Glutamatergic neuron (in vitro differentiated cells): Measurements from ENCODE around the gene CAST. TPM values are rescaled to one million over a fixed set of nuclear protein-coding genes. Genes with fewer than 3 reads are reported as not detected.

Experiments used
- DNase-seq: peaks from one replicate; pipeline ENCODE4 v3.0.0; 2022
- H3K27ac Mint-ChIP-seq: one replicate; pipeline ENCODE4 v1.8.0; 2020; ENCODE audit warnings: mild to moderate bottlenecking, mixed read lengths, inconsistent platforms; ENCODE audit not compliant: unreplicated experiment
- H3K27me3 Mint-ChIP-seq: one replicate; pipeline ENCODE4 v1.8.0; 2020; ENCODE audit warnings: mild to moderate bottlenecking, moderate library complexity, mixed read lengths, inconsistent platforms; ENCODE audit not compliant: unreplicated experiment
- H3K36me3 Mint-ChIP-seq: one replicate; pipeline ENCODE4 v1.8.0; 2020; ENCODE audit warnings: mild to moderate bottlenecking, mixed read lengths, inconsistent platforms; ENCODE audit not compliant: unreplicated experiment
- H3K4me1 Mint-ChIP-seq: one replicate; pipeline ENCODE4 v1.8.0; 2020; ENCODE audit warnings: mild to moderate bottlenecking, low read depth, mixed read lengths, inconsistent platforms; ENCODE audit not compliant: unreplicated experiment
- H3K4me3 Mint-ChIP-seq: one replicate; pipeline ENCODE4 v1.8.0; 2020; ENCODE audit warnings: mild to moderate bottlenecking, mixed read lengths, inconsistent platforms; ENCODE audit not compliant: unreplicated experiment
- H3K9me3 Mint-ChIP-seq: one replicate; pipeline ENCODE4 v1.8.0; 2020; ENCODE audit warnings: mild to moderate bottlenecking, moderate library complexity, mixed read lengths, inconsistent platforms; ENCODE audit not compliant: unreplicated experiment
- CTCF ChIP-seq: fragments of 200-600 bp; sonication (generic); IDR thresholded peaks from one replicate; pipeline ENCODE4 v1.5.0; 2021; ENCODE audit not compliant: partially characterized antibody, unreplicated experiment
- total RNA-seq: library from RNA; stranded (reverse); fragmentation: NEBNext Ultra II Directional; extraction: Animal tissue kit (Norgen Biotek cat#: 25700); gene quantifications from one replicate; pipeline ENCODE4 v1.2.1, GENCODE V29; 2021; ENCODE audit not compliant: unreplicated experiment

Gene CAST
- total RNA-seq, 1 donor from 2014 or later, result 19.4 TPM

GRCh38 chr5:96717874-96718273 is 55.7 kb downstream of the CAST start:
- Mint-ChIP-seq H3K27me3 (peaks cover 3% of the 10 kb centered on the region), H3K27ac (no peak overlapping the region), H3K9me3 (peaks cover 2% of the 10 kb centered on the region), H3K36me3 (no peaks in the 10 kb centered on the region), H3K4me3 (no peak overlapping the region), H3K4me1 (peaks cover 19% of the 10 kb centered on the region)
- DNase-seq, result no peak
- TF ChIP-seq CTCF, result no peak

DNA sequence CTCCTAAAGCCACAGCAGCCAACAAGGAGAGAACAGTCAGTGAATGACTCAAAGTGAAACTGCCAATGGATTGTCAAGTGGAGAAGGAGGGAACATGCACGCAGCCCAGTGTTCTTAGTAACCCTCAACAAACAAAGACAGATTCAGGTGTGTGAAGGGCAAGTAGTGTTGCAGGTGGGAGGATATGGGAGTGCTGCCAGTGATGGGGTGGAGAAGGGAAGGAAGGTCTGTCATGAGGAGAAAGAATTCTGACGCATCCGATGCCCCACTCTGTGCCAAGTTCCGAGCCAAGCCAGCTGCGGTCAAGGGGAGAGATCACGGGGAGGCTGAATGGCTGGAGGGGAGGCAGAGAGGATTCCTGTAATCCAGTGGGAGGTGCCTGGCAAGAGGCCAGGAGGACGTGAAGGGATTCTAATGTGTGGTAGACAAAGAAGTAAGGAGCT is 56.5 kb downstream of the CAST start:
- Mint-ChIP-seq H3K9me3 (peaks cover 2% of the 10 kb centered on the region), H3K36me3 (no peaks in the 10 kb centered on the region), H3K4me1 (peaks cover 21% of the 10 kb centered on the region), H3K27me3 (peaks cover 3% of the 10 kb centered on the region), H3K4me3 (no peak overlapping the region), H3K27ac (no peak overlapping the region)
- no peak for TF ChIP-seq CTCF
- DNase-seq, result no peak

- Mint-ChIP-seq H3K4me3 (no peak overlapping the region), H3K27me3 (peaks cover 3% of the 10 kb centered on the region), H3K27ac (peak overlapping the region; percentile 40), H3K36me3 (no peaks in the 10 kb centered on the region), H3K4me1 (peaks cover 22% of the 10 kb centered on the region), H3K9me3 (no peaks in the 10 kb centered on the region)
- TF ChIP-seq CTCF, result peak; percentile 42
- DNase-seq, result no peak
These were observed 58.2 kb downstream of the CAST start for GRCh38 chr5:96720408-96720807.

GRCh38 chr5:96721351-96721977 is 59.3 kb downstream of the CAST start:
- Mint-ChIP-seq H3K4me3 (peak overlapping the region; percentile 39), H3K9me3 (no peaks in the 10 kb centered on the region), H3K36me3 (no peaks in the 10 kb centered on the region), H3K27me3 (peaks cover 3% of the 10 kb centered on the region), H3K4me1 (peaks cover 22% of the 10 kb centered on the region), H3K27ac (peak overlapping the region; percentile 89)
- DNase-seq, result no peak
- TF ChIP-seq CTCF, result no peak

GRCh38 chr5:96725257-96725656 is 63.1 kb downstream of the CAST start:
- H3K4me1 Mint-ChIP-seq, result peaks cover 31% of the 10 kb centered on the region
- H3K36me3 Mint-ChIP-seq, result no peaks in the 10 kb centered on the region
- H3K27ac Mint-ChIP-seq, result no peak overlapping the region
- H3K4me3 Mint-ChIP-seq, result no peak overlapping the region
- no peak for DNase-seq
- no peaks in the 10 kb centered on the region for H3K27me3 Mint-ChIP-seq
- TF ChIP-seq CTCF, result no peak
- H3K9me3 Mint-ChIP-seq, result no peaks in the 10 kb centered on the region
